HCT116 (cell line): ENCODE measurements around the gene CHKA. TPM values are rescaled to one million over a fixed set of nuclear protein-coding genes. Genes with fewer than 3 reads are reported as not detected.

Experiments used
- ATAC-seq: fragments of 200-7000 bp; cut with Tn5 transposase; 2 replicates; pipeline ENCODE4 v1.9.1; 2020; ENCODE audit warnings: mild to moderate bottlenecking, moderate library complexity
- BruUV-seq: library from RNA; stranded (reverse); fragments of 400-500 nt; replicated peaks from 2 replicates; lab custom pipeline; 2021; lab: Mats Ljungman, UMichigan
- CTCF ChIA-PET: fragments of 300-600 bp; sonication (Branson Sonifier 250); formaldehyde crosslinking; loops from one replicate; lab custom pipeline; 2021; ENCODE audit warnings: antibody characterized with exemption; lab: Charles Lee
- POLR2A ChIA-PET: fragments of 300-600, 350-600 bp; sonication (Branson Sonifier 250); formaldehyde crosslinking; loops from one replicate; lab custom pipeline; 2021; ENCODE audit warnings: antibody characterized with exemption; lab: Charles Lee
- RAD21 ChIA-PET, 2 experiments: fragments of 300-600 bp; sonication (Branson Sonifier 250); formaldehyde crosslinking; loops; one replicate each; lab custom pipeline; 2023; ENCODE audit warnings: low total read pairs in 2 of 2; ENCODE audit not compliant: uncharacterized antibody in 2 of 2, unreplicated experiment in 2 of 2, low non-redundant PET in 1 of 2; lab: Charles Lee
- DNase-seq: peaks from one replicate; pipeline ENCODE4 v3.0.0-alpha.2; 2010; ENCODE audit warnings: low read depth, low spot score
- H2AFZ ChIP-seq: fragments of 200-600 bp; shearing (Covaris generic), sonication (generic); 2 replicates; pipeline ENCODE4 v1.6.1; 2017; ENCODE audit warnings: low read depth, mixed run types, mixed read lengths, antibody characterized with exemption, low read length; ENCODE audit not compliant: poor library complexity, severe bottlenecking
- H3K27ac ChIP-seq: 2 replicates; pipeline ENCODE4 v1.5.1; 2012; ENCODE audit warnings: low read depth, low read length
- H3K27me3 ChIP-seq: fragments of 200-600 bp; sonication (generic); 2 replicates; pipeline ENCODE4 v1.6.1; 2016; ENCODE audit warnings: mixed run types, low read length, mixed read lengths; ENCODE audit not compliant: insufficient read depth
- H3K36me3 ChIP-seq, 2 experiments: fragments of 200-500 bp in 1 of 2; fragments of 200-600 bp in 1 of 2; sonication (Bioruptor generic) in 1 of 2; sonication (generic) in 1 of 2; 2 replicates each; pipeline versions ENCODE4 v1.5.1 to v1.6.1; 2014 to 2016; ENCODE audit warnings: low read length in 2 of 2, inconsistent platforms in 1 of 2, mixed read lengths in 1 of 2, mixed run types in 1 of 2; ENCODE audit not compliant: insufficient read depth in 2 of 2, control insufficient read depth in 1 of 2
- H3K4me1 ChIP-seq, 2 experiments: fragments of 200-600 bp in 1 of 2; sonication (generic) in 1 of 2; 2 replicates each; pipeline versions ENCODE4 v1.5.1 to v1.6.1; 2012 to 2017; ENCODE audit warnings: low read length in 2 of 2, inconsistent platforms in 1 of 2, mild to moderate bottlenecking in 1 of 2, mixed read lengths in 1 of 2, mixed run types in 1 of 2, moderate library complexity in 1 of 2; ENCODE audit not compliant: insufficient read depth in 2 of 2, control insufficient read depth in 1 of 2
- H3K4me2 ChIP-seq: fragments of 200-600 bp; sonication (generic); 2 replicates; pipeline ENCODE4 v1.6.1; 2017; ENCODE audit warnings: mixed run types, low read length, mixed read lengths
- H3K4me3 ChIP-seq, 2 experiments: fragments of 200-600 bp in 1 of 2; sonication (generic) in 1 of 2; replicated peaks in 1 of 2; 2 replicates each; pipeline ENCODE4 v1.5.1; 2011 to 2016; ENCODE audit warnings: low read length in 2 of 2, control low read depth in 1 of 2, low read depth in 1 of 2, mild to moderate bottlenecking in 1 of 2, mixed read lengths in 1 of 2, mixed run types in 1 of 2
- H3K79me2 ChIP-seq: fragments of 200-600 bp; sonication (generic); 2 replicates; pipeline ENCODE4 v1.6.1; 2017; ENCODE audit warnings: mild to moderate bottlenecking, mixed run types, low read length, moderate library complexity, mixed read lengths; ENCODE audit not compliant: insufficient read depth
- H3K9ac ChIP-seq: fragments of 200-600 bp; sonication (generic); 2 replicates; pipeline ENCODE4 v1.6.1; 2016; ENCODE audit warnings: low read length, mixed read lengths
- H3K9me2 ChIP-seq: fragments of 200-600 bp; sonication (generic), shearing (Covaris generic); 2 replicates; pipeline ENCODE4 v1.6.1; 2017; ENCODE audit warnings: mixed run types, mild to moderate bottlenecking, moderate library complexity; ENCODE audit not compliant: insufficient read depth
- H3K9me3 ChIP-seq, 2 experiments: fragments of 200-500 bp in 1 of 2; fragments of 200-600 bp in 1 of 2; sonication (Bioruptor generic) in 1 of 2; sonication (generic) in 1 of 2; 2 replicates each; pipeline ENCODE4 v1.6.1; 2014 to 2017; ENCODE audit warnings: low read length in 2 of 2, mixed read lengths in 2 of 2, inconsistent platforms in 1 of 2, low read depth in 1 of 2, mild to moderate bottlenecking in 1 of 2, mixed run types in 1 of 2, moderate library complexity in 1 of 2; ENCODE audit not compliant: control insufficient read depth in 1 of 2, insufficient read depth in 1 of 2
- H4K20me1 ChIP-seq: fragments of 200-600 bp; sonication (generic), shearing (Covaris generic); 2 replicates; pipeline ENCODE4 v1.6.1; 2017; ENCODE audit warnings: mixed run types, mild to moderate bottlenecking, moderate library complexity; ENCODE audit not compliant: insufficient read depth
- CBX3 ChIP-seq: IDR thresholded peaks from 2 replicates; pipeline ENCODE4 v1.6.1; 2012; ENCODE audit warnings: low read depth
- CEBPB ChIP-seq: IDR thresholded peaks from 2 replicates; pipeline ENCODE4 v1.6.1; 2012; ENCODE audit warnings: low read depth
- ELF1 ChIP-seq: IDR thresholded peaks from 2 replicates; pipeline ENCODE4 v1.6.1; 2012; ENCODE audit warnings: low read depth, borderline replicate concordance
- EZH2phosphoT487 ChIP-seq: fragments of 200-600 bp; IDR thresholded peaks from 2 replicates; pipeline ENCODE4 v1.6.1; 2018; ENCODE audit warnings: antibody characterized with exemption, borderline replicate concordance
- FOSL1 ChIP-seq: IDR thresholded peaks from 2 replicates; pipeline ENCODE4 v1.6.1; 2012; ENCODE audit warnings: low read depth
- JUND ChIP-seq: IDR thresholded peaks from 2 replicates; pipeline ENCODE4 v1.6.1; 2012
- POLR2AphosphoS5 ChIP-seq: IDR thresholded peaks from 2 replicates; pipeline ENCODE4 v1.6.1; 2011; ENCODE audit warnings: mild to moderate bottlenecking, low read depth, low read length, moderate library complexity
- RAD21 ChIP-seq: IDR thresholded peaks from 2 replicates; pipeline ENCODE4 v1.6.1; 2012; ENCODE audit warnings: low read depth, mild to moderate bottlenecking
- SIN3A ChIP-seq: IDR thresholded peaks from 2 replicates; pipeline ENCODE4 v1.6.1; 2012; ENCODE audit warnings: low read depth
- SP1 ChIP-seq: IDR thresholded peaks from 2 replicates; pipeline ENCODE4 v1.6.1; 2012; ENCODE audit warnings: low read depth
- SRF ChIP-seq: IDR thresholded peaks from 2 replicates; pipeline ENCODE4 v1.6.1; 2012; ENCODE audit warnings: low read depth
- YY1 ChIP-seq: IDR thresholded peaks from 2 replicates; pipeline ENCODE4 v1.6.1; 2011; ENCODE audit warnings: low read length, low read depth, moderate library complexity, mild to moderate bottlenecking; ENCODE audit not compliant: insufficient replicate concordance; ENCODE audit errors: extremely low read depth
- ZFX ChIP-seq: fragments of 450-650 bp; IDR thresholded peaks from 2 replicates; pipeline ENCODE4 v1.6.1; 2017
- intact Hi-C: fragments of 100-400 bp; cut with micrococcal nuclease; formaldehyde crosslinking; loops from 2 replicates; pipeline ENCODE4 v1.10.0; 2022
- total RNA-seq: library from RNA; stranded (reverse); gene quantifications from one replicate; pipeline ENCODE4 v1.2.1, GENCODE V29; 2021; ENCODE audit not compliant: unreplicated experiment
- TF ChIP-seq, protein P1 (sequence below): IDR thresholded peaks from 2 replicates; pipeline ENCODE4 v1.6.1; 2012
- TF ChIP-seq, protein P2 (sequence below): IDR thresholded peaks from 2 replicates; pipeline ENCODE4 v1.6.1; 2011; ENCODE audit warnings: mild to moderate bottlenecking, low read length, moderate library complexity; ENCODE audit not compliant: insufficient replicate concordance; ENCODE audit errors: extremely low read depth

CHKA gene
- total RNA-seq, 1 experiment from 2014 or later: 33.1 TPM

DNA sequence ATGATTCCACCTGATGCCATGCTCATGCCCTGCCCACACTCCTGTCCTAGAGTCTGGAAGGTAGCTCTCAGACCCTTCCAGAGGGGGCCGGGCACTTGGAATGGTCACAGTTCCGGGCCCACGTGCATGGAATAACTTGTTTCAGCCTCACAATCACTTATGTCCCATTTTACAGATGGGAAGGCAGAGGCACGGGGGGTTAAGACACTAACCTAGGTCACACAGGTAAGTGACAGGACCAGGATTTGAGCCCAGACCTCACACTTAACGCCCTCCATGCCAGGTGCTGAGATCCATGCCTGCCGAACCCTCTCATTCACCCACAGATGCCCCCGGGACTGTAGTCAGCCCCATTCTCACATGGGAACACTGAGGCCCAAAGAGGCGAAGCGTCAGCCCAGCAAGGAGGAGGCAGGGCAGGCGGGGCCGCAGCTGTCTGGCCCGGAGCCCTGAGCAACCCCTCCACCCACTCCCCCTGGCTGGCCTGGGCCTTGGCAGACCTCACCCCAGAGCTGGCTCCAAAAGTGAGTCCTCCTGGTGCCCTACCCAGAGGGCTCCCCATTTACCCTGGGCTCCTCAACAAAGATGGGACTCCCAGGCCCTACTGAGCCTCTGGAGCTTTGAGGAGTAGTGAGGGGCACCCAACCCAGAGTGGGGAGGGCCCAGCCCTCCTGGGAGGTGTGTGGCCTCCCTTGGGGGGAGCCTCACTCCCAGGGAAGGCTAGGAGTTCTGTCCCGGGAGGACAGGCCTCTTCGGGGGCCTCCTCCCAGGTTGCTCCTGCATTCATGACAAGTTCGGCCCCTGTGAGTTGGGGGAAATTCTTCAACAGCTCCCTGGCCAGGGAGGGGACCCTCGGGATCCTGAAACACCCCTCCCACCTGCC, 113.4 kb downstream of the CHKA start:
- no peak for TF ChIP-seq SIN3A
- Histone ChIP-seq H3K27ac (peak overlapping the region; percentile 96), H3K27me3 (no peaks in the 10 kb centered on the region), H4K20me1 (no peaks in the 10 kb centered on the region), H3K9ac (peak overlapping the region; percentile 23), H2AFZ (no peak overlapping the region), H3K9me2 (no peaks in the 10 kb centered on the region), H3K4me3 (no peak overlapping the region), H3K9me3 (no peaks in the 10 kb centered on the region), H3K79me2 (0 out of 2 replicates have a peak, but pooled peaks cover 16% of the 10 kb centered on the region), H3K4me1 (peaks cover 51 to 71% of the 10 kb centered on the region in 2 experiments), H3K36me3 (no peaks in the 10 kb centered on the region), H3K4me2 (peak overlapping the region; percentile 97; the same call in 1 of the 2 replicates)
- CTCF ChIA-PET: no interaction called here
- no peak for ATAC-seq
- intact Hi-C loops: no loop called here
- no TSS peak for BruUV-seq
- POLR2A ChIA-PET: no interaction called here
- DNase-seq: no peak
- RAD21 ChIA-PET: no interaction called here

DNA sequence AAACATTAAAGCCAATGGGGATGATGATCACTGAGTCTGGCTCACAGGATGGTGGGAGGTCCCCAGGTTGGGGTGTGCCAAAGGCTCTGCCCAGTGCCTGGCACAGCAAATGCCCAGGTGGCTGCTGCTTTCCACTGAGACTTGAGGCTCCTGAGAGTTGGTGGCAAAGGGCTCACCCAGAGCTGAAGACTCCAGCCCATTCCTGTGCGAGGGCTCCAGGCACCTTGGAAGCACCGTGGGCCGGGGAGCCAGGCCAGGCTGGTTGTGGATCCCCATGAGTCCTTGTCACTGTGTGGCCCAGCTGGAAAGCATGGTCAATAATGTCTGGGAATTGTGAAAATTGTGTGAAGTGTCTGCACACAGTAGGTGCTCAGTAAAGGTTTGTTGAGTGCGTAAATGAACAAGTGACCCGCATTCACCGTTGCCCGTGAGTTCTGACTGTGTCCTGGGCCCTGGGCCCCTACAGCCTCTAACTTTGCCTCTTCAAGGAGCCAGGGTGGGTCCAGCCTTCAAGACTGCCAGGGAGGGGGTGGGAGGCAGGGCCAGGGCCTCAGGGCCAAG, 114.5 kb downstream of the CHKA start:
- Histone ChIP-seq H3K79me2 (0 out of 2 replicates have a peak, but pooled peaks cover 14% of the 10 kb centered on the region), H3K36me3 (no peaks in the 10 kb centered on the region), H3K4me1 (peaks cover 46 to 64% of the 10 kb centered on the region in 2 experiments), H4K20me1 (no peaks in the 10 kb centered on the region), H2AFZ (no peak overlapping the region), H3K4me3 (no peak overlapping the region), H3K9me3 (no peaks in the 10 kb centered on the region), H3K9me2 (no peaks in the 10 kb centered on the region), H3K4me2 (no peak overlapping the region)
- ChIA-PET CTCF (no interaction called here), POLR2A (no interaction called here), RAD21 (no interaction called here)
- ATAC-seq (no peak), DNase-seq (no peak)
- BruUV-seq: no TSS peak
- intact Hi-C loops: no loop called here
- TF ChIP-seq JUND: no peak
- TF ChIP-seq EZH2phosphoT487: no peak
- TF ChIP-seq FOSL1: no peak
- no peak for TF ChIP-seq CBX3
- TF ChIP-seq, protein P1, sequence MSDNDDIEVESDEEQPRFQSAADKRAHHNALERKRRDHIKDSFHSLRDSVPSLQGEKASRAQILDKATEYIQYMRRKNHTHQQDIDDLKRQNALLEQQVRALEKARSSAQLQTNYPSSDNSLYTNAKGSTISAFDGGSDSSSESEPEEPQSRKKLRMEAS: no peak
- no peak for TF ChIP-seq SP1
- no peak for TF ChIP-seq SRF
- TF ChIP-seq RAD21: no peak
- TF ChIP-seq, protein P2, sequence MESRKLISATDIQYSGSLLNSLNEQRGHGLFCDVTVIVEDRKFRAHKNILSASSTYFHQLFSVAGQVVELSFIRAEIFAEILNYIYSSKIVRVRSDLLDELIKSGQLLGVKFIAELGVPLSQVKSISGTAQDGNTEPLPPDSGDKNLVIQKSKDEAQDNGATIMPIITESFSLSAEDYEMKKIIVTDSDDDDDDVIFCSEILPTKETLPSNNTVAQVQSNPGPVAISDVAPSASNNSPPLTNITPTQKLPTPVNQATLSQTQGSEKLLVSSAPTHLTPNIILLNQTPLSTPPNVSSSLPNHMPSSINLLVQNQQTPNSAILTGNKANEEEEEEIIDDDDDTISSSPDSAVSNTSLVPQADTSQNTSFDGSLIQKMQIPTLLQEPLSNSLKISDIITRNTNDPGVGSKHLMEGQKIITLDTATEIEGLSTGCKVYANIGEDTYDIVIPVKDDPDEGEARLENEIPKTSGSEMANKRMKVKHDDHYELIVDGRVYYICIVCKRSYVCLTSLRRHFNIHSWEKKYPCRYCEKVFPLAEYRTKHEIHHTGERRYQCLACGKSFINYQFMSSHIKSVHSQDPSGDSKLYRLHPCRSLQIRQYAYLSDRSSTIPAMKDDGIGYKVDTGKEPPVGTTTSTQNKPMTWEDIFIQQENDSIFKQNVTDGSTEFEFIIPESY: no peak
- TF ChIP-seq YY1: no peak
- no peak for TF ChIP-seq ELF1
- no peak for TF ChIP-seq POLR2AphosphoS5
- TF ChIP-seq ZFX: no peak
- TF ChIP-seq CEBPB: no peak
- TF ChIP-seq, all 23 proteins: peak for 0
- no peaks in the 10 kb centered on the region for H3K27me3 ChIP-seq
- no peak overlapping the region for H3K9ac ChIP-seq
- H3K27ac ChIP-seq: no peak overlapping the region
